PFSK-1 (cell line): ENCODE measurements around the gene ATP5MC3.

Experiments used
- FOXP2 ChIP-seq: optimal IDR thresholded peaks from 2 replicates; pipeline ENCODE3; 2011; ENCODE audit warnings: borderline replicate concordance, control low read depth, inconsistent platforms; ENCODE audit not compliant: insufficient read depth; ENCODE audit errors: extremely low read length, extremely low read depth
- POLR2AphosphoS5 ChIP-seq: IDR thresholded peaks from 2 replicates; pipeline ENCODE4 v1.6.1; 2012; ENCODE audit warnings: low read depth, mild to moderate bottlenecking, control low read depth, low read length, moderate library complexity
- REST ChIP-seq, 2 experiments: IDR thresholded peaks; 2 replicates each; pipeline versions ENCODE4 v1.6.1 to v1.8.0; 2011 to 2012; ENCODE audit warnings: low read depth in 2 of 2, low read length in 2 of 2, control low read depth in 1 of 2, inconsistent platforms in 1 of 2, mild to moderate bottlenecking in 1 of 2, moderate library complexity in 1 of 2; ENCODE audit not compliant: insufficient read depth in 1 of 2
- TAF1 ChIP-seq: IDR thresholded peaks from 2 replicates; pipeline ENCODE4 v1.6.1; 2012; ENCODE audit warnings: low read length, control low read depth, borderline replicate concordance; ENCODE audit not compliant: insufficient read depth

GRCh38 chr2:175203621-175204496 is 22.3 kb upstream of the ATP5MC3 start:
- no peak for TF ChIP-seq POLR2AphosphoS5
- no peak for TF ChIP-seq FOXP2
- TF ChIP-seq TAF1, result no peak
- no peak for TF ChIP-seq REST (IDR thresholded peaks at IDR 0.05; ENCODE audit: insufficient read depth in 1 of 2, low read depth in 2 of 2, low read length in 2 of 2)
